HepG2 (cell line): ENCODE measurements around the gene ANXA6.

Experiments used
- FOXK2 ChIP-seq: fragments of 450-650 bp; IDR thresholded peaks from 2 replicates; pipeline ENCODE4 v1.6.1; 2016
- GPN1 ChIP-seq: sonication (generic); formaldehyde crosslinking; IDR thresholded peaks from 2 replicates; pipeline ENCODE4 v1.5.1; 2020; ENCODE audit warnings: missing genetic modification reagents, borderline replicate concordance
- NBN ChIP-seq: fragments of 450-650 bp; conservative IDR thresholded peaks from 2 replicates; pipeline ENCODE4 v1.6.1; 2017
- POLR2A ChIP-seq, 2 experiments: IDR thresholded peaks; 2 replicates each; pipeline ENCODE4 v1.6.1; 2011; ENCODE audit warnings: low read depth in 2 of 2, low read length in 2 of 2, mild to moderate bottlenecking in 1 of 2, moderate library complexity in 1 of 2; ENCODE audit not compliant: insufficient read depth in 1 of 2
- POLR2AphosphoS5 ChIP-seq: IDR thresholded peaks from 2 replicates; pipeline ENCODE4 v1.6.1; 2012; ENCODE audit warnings: low read depth, low read length
- TF ChIP-seq, protein P1 (sequence below): sonication (generic); formaldehyde crosslinking; IDR thresholded peaks from 2 replicates; pipeline ENCODE4 v1.5.0; 2020; ENCODE audit warnings: mild to moderate bottlenecking, missing genetic modification reagents, moderate library complexity

GRCh38 chr5:151058891-151059489 lies 98.6 kb downstream of the ANXA6 start:
- no peak for TF ChIP-seq NBN
- no peak for TF ChIP-seq GPN1
- TF ChIP-seq POLR2A (IDR thresholded peaks at IDR 0.05; ENCODE audit: insufficient read depth in 1 of 2, low read depth in 2 of 2, low read length in 2 of 2), result no peak
- TF ChIP-seq FOXK2, result no peak
- TF ChIP-seq, protein P1, sequence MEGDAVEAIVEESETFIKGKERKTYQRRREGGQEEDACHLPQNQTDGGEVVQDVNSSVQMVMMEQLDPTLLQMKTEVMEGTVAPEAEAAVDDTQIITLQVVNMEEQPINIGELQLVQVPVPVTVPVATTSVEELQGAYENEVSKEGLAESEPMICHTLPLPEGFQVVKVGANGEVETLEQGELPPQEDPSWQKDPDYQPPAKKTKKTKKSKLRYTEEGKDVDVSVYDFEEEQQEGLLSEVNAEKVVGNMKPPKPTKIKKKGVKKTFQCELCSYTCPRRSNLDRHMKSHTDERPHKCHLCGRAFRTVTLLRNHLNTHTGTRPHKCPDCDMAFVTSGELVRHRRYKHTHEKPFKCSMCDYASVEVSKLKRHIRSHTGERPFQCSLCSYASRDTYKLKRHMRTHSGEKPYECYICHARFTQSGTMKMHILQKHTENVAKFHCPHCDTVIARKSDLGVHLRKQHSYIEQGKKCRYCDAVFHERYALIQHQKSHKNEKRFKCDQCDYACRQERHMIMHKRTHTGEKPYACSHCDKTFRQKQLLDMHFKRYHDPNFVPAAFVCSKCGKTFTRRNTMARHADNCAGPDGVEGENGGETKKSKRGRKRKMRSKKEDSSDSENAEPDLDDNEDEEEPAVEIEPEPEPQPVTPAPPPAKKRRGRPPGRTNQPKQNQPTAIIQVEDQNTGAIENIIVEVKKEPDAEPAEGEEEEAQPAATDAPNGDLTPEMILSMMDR, result 0 out of 2 replicates have a peak, but pooled peaks have one; percentile 5
- no peak for TF ChIP-seq POLR2AphosphoS5
